Inflammatory macrophage treated with lipopolysaccharide for 1 hour (primary cell): ENCODE results near the gene MAP2K2.

Experiments
- DNase-seq, 2 donors: peaks; one replicate each; pipeline ENCODE4 v3.0.0-alpha.2; 2020 to 2022

MAP2K2 gene

GRCh38 chr19:4059891-4060620 lies 63.9 kb downstream of the MAP2K2 start:
- peak; percentile 85 for DNase-seq

GRCh38 chr19:4059453-4059871 lies 64.5 kb downstream of the MAP2K2 start:
- DNase-seq = peak in 1 of 2 donors; percentile 37

- no peak for DNase-seq
Observed at GRCh38 chr19:4058693-4059452, 65.0 kb downstream of the MAP2K2 start.

- peak; percentile 88 to 97 for DNase-seq
Observed at GRCh38 chr19:4057931-4058692, 65.8 kb downstream of the MAP2K2 start.

GRCh38 chr19:4055209-4055552 lies 68.7 kb downstream of the MAP2K2 start:
- no peak for DNase-seq

- no peak for DNase-seq
Observed at GRCh38 chr19:4054441-4055208, 69.3 kb downstream of the MAP2K2 start.

GRCh38 chr19:4053423-4054324 lies 70.2 kb downstream of the MAP2K2 start:
- DNase-seq = no peak

GRCh38 chr19:4052993-4053422 lies 70.9 kb downstream of the MAP2K2 start:
- peak; percentile 83 to 92 for DNase-seq

GRCh38 chr19:4052114-4052992 lies 71.6 kb downstream of the MAP2K2 start:
- peak; percentile 77 to 81 for DNase-seq

- peak; percentile 95 to 96 for DNase-seq
Observed at GRCh38 chr19:4051175-4052101, 72.5 kb downstream of the MAP2K2 start.

GRCh38 chr19:4049432-4049831 lies 74.5 kb downstream of the MAP2K2 start:
- no peak for DNase-seq

- no peak for DNase-seq
Observed at GRCh38 chr19:4046946-4047683, 76.8 kb downstream of the MAP2K2 start.

GRCh38 chr19:4046362-4046691 lies 77.6 kb downstream of the MAP2K2 start:
- DNase-seq = no peak

- no peak for DNase-seq
Observed at GRCh38 chr19:4045597-4046361, 78.1 kb downstream of the MAP2K2 start.

- DNase-seq = no peak
Observed at GRCh38 chr19:4044990-4045465, 78.9 kb downstream of the MAP2K2 start.

- no peak for DNase-seq
Observed at GRCh38 chr19:4043966-4044715, 79.8 kb downstream of the MAP2K2 start.

GRCh38 chr19:4043401-4043800 lies 80.5 kb downstream of the MAP2K2 start:
- DNase-seq = no peak
